Measurements from ENCODE around the gene GGT5.
"Not testable (repeated sequence)": the region's sequence is repeated elsewhere in the genome, so short reads cannot be mapped to it uniquely, and the experiment has no call there.

Gene GGT5

DNA sequence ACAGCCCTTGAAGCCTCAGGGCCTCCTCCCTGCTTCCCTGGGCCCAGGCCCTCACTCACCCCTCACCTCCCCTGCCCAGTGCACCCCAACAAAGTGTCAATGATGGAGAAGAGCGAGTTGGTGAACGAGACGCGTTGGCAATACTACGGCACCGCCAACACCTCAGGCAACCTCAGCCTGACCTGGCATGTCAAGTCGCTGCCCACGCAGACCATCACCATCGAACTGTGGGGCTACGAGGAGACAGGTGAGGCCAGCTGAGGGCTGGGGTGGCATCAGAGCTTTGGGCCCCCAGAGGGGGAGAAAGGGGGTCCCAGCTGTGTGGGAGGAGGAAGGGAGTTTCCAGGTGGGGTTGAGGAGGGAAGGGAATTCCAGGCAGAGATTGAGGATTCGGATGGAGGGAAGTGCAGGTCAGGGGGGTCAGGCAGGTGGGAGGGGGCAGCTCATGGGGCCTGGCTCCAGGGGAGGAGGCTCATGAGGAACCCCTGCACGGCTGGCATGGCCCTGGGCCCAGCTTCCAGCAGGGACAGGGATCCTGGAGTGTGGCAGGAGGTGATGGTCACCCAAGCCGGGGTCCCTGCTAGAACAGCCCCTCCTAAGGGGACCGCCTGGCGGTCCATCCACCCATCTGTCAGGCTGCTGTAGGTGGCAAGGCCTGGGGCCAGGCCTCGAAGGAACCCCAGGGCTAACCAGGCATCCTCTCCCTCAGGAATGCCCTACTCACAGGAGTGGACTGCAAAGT is 60.7 kb downstream of the GGT5 start:
- Histone ChIP-seq H3K9ac (ENCODE audit: low read length) (no peak overlapping the region), H3K36me3 (ENCODE audit: insufficient read depth, low read length) (peaks cover 6% of the 10 kb centered on the region), H3K4me3 (ENCODE audit: low read depth in 1 of 2, low read length in 2 of 2) (no peak overlapping the region), H3K27ac (ENCODE audit: low read depth, low read length) (no peak overlapping the region), H3K4me1 (ENCODE audit: insufficient read depth, low read length) (peaks cover 9% of the 10 kb centered on the region), H3K27me3 (ENCODE audit: control insufficient read depth in 1 of 2, insufficient read depth in 2 of 2, low read length in 2 of 2) (no peaks in the 10 kb centered on the region), H3K9me3 (ENCODE audit: low read length) (no peaks in the 10 kb centered on the region)

DNA sequence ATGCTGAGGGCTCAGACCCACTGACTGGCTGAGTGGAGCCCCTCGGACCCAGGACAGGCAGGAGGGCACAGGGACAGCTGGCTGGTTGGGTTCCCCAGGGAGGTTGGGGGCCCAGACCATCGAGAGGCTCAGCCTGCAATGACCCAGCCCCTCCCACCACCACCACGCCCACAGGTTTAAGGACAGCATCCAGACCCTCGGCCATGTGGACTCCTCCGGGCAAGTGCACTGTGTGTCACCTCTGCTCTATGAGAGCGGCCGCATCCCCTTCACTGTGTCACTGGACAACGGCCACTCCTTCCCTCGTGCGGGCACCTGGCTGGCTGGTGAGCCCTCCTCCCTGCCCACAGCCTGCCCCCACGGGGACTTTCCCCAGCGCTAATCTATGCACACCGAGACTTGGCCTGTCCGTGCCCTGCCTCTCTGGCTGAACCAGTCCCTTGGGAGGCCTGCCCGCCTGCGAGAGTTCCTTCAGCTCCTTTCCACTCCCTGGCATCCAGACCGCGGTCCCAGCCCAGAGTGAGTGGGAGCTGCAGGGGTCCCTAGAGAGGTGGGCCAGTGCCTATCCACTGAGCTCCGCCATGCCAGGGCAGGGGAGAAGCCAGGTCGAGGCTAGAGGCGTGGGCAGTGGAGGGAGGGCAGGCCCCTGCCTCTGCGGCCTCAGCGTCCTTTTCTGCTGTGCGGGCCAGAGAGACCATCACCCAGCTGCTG is 61.4 kb downstream of the GGT5 start:
- Histone ChIP-seq H3K4me1 (ENCODE audit: insufficient read depth, low read length) (peaks cover 8% of the 10 kb centered on the region), H3K27ac (ENCODE audit: low read depth, low read length) (no peak overlapping the region), H3K36me3 (ENCODE audit: insufficient read depth, low read length) (peaks cover 8% of the 10 kb centered on the region), H3K27me3 (ENCODE audit: control insufficient read depth in 1 of 2, insufficient read depth in 2 of 2, low read length in 2 of 2) (no peaks in the 10 kb centered on the region), H3K4me3 (ENCODE audit: low read depth in 1 of 2, low read length in 2 of 2) (no peak overlapping the region), H3K9me3 (ENCODE audit: low read length) (no peaks in the 10 kb centered on the region), H3K9ac (ENCODE audit: low read length) (no peak overlapping the region)

DNA sequence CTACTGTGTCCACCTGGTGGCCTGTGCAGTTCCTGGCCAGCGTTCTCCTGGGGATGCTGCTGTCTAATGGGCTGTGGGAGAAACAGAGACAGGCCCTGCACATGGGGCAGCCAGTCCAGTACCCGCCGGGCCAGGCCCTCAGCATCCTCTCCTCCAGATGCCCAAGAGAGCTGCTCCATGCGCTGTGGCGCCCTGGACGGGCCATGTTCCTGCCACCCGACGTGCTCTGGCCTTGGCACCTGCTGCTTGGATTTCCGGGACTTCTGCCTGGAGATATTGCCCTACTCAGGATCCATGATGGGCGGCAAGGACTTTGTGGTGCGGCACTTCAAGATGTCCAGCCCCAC is 62.0 kb downstream of the GGT5 start:
- H3K4me1 ChIP-seq (ENCODE audit: insufficient read depth, low read length); H3K9ac ChIP-seq (ENCODE audit: low read length); H3K27me3 ChIP-seq (ENCODE audit: control insufficient read depth in 1 of 2, insufficient read depth in 2 of 2, low read length in 2 of 2); H3K4me3 ChIP-seq (ENCODE audit: low read depth in 1 of 2, low read length in 2 of 2); H3K27ac ChIP-seq (ENCODE audit: low read depth, low read length); H3K9me3 ChIP-seq (ENCODE audit: low read length): not testable (repeated sequence)
- peaks cover 13% of the 10 kb centered on the region for H3K36me3 ChIP-seq (ENCODE audit: insufficient read depth, low read length)

DNA sequence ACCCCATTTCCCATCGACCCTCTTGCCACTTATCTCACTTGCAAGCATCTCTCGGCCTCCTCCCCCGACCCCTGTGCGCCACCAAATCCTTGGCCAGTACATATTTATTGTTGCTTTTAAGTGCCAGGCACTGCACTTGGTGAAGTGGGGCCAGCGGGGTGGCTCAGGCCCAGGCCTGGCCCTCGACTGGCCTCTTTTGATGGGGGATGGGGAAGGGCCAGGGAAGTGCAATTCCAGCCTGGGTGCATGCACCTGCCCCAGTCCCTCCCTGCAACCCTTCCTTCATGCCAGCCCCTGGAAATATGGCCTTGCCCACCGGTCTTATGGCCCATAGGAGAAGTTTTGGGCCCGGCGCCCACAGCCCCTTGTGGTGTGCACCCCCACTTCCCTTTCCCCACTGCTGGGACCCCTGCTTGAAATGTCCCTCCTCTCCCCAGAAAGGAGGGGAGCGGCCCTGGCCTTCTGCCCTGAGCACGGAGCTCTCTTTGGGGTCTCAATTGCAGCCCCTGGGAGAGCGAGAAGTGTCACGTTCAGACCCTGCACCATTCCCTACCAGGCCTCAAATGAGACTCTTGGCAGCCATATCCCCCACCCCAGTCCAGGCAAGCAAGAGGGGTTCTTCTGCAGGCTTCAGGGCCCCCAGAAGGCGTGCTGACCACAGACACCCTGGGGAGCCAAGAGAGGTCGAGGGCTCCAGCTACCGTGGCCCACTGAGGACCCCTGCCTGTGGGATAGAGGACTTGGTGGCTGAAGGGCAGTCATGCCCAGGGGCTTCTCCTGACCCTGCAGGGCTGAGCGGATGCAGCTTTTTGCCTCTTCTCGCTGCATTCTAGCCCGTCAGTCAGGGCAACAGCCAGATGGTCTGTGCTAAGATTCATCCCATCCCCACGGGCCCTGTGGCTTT is 62.6 kb downstream of the GGT5 start:
- Histone ChIP-seq H3K27ac (ENCODE audit: low read depth, low read length) (peak overlapping the region; percentile 73), H3K36me3 (ENCODE audit: insufficient read depth, low read length) (peaks cover 13% of the 10 kb centered on the region), H3K9ac (ENCODE audit: low read length) (no peak overlapping the region), H3K27me3 (ENCODE audit: control insufficient read depth in 1 of 2, insufficient read depth in 2 of 2, low read length in 2 of 2) (no peaks in the 10 kb centered on the region), H3K4me1 (ENCODE audit: insufficient read depth, low read length) (peaks cover 11% of the 10 kb centered on the region), H3K9me3 (ENCODE audit: low read length) (no peaks in the 10 kb centered on the region), H3K4me3 (ENCODE audit: low read depth in 1 of 2, low read length in 2 of 2) (peak overlapping the region; percentile 38 to 49)

DNA sequence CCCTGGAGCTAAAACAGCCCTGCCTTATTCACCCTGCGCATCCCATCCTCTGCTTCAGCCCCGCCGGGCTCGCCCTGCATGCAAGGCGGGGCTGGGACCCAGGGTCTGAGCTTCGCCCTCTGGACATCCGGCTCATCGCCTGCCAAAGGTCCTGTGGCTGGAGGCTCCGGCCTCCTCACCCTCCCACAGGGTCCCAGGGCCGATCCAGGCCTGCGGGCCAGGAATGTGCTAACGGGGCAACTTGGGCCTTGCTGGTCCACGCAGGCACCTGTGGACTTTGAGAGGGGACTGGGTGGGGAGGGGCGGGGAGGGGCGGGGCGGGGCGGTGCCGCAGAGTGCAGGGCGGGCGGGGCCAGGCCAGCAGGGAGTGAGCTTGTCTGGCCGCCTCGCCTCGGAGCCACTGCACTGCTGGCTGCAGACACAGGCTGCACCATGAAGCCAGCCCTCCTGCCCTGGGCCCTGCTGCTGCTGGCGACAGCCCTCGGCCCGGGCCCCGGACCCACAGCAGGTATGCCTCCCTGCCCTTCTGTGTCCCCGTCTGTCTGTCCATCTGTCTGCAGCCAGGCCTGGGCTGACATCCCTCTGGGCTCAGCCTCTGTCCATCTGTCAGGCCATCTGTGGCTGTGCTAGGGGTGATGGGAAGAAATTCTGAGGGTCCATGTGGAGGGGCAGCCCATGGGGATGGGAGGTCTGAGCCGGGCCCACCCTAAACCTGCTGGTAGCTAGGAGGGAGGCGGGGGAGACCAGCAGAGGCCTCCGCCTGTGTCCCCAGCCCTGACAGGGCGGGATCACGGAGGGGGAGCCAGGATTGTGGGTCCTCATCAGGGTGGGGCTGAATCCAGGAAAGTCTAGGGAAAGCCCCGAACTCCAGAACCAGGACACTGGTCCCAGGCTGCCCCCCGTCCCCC is 63.5 kb downstream of the GGT5 start, which contains the start of gene SUSD2:
Gene SUSD2 (plus strand): TSS at position 400 of the 908 bp plus-strand sequence. CDS start 33 bp downstream, at position 433.
- Histone ChIP-seq H3K4me3 (ENCODE audit: low read depth in 1 of 2, low read length in 2 of 2) (peak within 1 kb of the TSS; percentile 38 to 49), H3K4me1 (ENCODE audit: insufficient read depth, low read length) (peaks cover 21% of the 10 kb centered on the region), H3K9ac (ENCODE audit: low read length) (no peak within 1 kb of the TSS), H3K36me3 (ENCODE audit: insufficient read depth, low read length) (peaks cover 14% of the 10 kb centered on the region), H3K27me3 (ENCODE audit: control insufficient read depth in 1 of 2, insufficient read depth in 2 of 2, low read length in 2 of 2) (no peaks in the 10 kb centered on the region), H3K9me3 (ENCODE audit: low read length) (no peaks in the 10 kb centered on the region), H3K27ac (ENCODE audit: low read depth, low read length) (peak within 1 kb of the TSS; percentile 73)

DNA sequence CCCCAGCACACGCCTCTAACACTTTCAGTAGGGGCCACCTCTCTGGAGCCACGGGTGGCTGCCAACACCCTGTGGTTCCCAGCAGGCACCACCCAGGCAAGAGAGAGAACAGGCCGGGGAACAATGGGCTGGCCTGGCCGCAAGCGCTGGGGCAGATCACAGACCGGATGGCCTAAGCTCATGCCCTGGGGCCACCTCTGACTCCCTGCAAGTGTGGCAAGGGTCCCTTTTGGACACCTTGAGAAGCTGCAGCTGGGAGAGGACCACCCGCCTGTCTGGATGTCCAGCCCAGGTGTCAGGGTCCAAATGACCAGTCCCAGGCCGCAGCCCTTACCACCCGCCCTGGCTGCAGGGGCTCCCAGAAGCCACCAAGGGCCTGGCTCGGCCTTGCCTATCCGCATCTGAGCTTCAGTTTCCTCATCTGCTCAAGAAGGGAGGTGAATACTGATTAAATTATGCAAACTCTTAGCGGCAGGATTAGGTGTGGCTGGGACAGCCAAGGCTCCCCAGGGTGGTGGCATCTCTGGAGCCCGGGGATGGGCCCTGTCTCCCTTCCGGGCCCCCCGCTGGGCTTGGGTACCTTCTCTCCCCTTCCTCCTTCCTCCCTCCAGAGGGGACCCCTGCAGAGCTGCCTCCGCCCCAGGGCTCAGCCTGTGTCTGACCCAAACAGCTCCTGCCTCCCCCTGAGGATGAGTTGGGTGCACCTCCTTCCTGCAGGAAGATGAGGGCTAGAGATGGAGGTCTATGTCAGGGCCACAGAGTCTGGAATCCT is 64.4 kb downstream of the GGT5 start:
- H3K27ac ChIP-seq (ENCODE audit: low read depth, low read length), result no peak overlapping the region

DNA sequence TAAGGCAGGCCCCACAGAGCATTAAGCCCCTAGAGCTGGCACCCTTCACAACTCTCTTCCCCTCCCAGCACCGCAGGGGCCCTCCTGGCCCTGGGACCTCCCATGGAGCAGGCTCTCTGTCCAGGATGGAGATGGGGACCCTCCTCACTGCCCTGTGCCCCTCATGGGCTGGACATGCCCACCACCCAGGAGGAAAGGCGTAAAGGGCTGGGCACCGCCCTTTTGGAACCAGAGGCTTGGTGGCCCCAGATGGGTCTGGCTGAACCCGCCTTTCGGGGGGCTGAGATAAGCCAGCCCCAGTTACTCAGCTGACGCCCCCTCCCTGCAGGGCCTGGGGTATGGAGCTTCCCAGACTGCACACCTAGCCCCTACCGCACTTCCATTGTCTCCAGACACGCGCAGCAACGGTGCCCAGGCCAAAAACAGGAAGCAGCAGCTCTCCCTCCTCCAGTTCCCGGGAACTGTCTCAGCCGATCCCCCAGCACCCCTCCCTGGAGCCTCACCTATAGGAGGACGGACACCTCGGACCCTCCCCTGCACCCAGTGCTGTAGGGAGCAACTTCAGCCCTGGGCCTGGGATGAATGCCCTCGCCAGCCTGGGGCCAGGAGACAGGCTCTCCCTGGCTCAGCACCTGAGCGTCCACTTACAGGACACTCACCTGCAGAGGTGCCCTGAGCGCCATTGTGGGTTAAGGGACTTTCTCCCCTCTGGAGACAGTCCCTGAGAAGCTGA is 65.2 kb downstream of the GGT5 start:
- H3K36me3 ChIP-seq (ENCODE audit: insufficient read depth, low read length), result peaks cover 19% of the 10 kb centered on the region
- no peak overlapping the region for H3K27ac ChIP-seq (ENCODE audit: low read depth, low read length)
- H3K9ac ChIP-seq (ENCODE audit: low read length), result no peak overlapping the region
- H3K27me3 ChIP-seq (ENCODE audit: control insufficient read depth in 1 of 2, insufficient read depth in 2 of 2, low read length in 2 of 2), result no peaks in the 10 kb centered on the region
- no peaks in the 10 kb centered on the region for H3K9me3 ChIP-seq (ENCODE audit: low read length)
- H3K4me3 ChIP-seq (ENCODE audit: low read depth in 1 of 2, low read length in 2 of 2), result no peak overlapping the region
- H3K4me1 ChIP-seq (ENCODE audit: insufficient read depth, low read length), result peaks cover 38% of the 10 kb centered on the region

More for the DNA sequence above, 64.4 kb downstream of the GGT5 start:
- Histone ChIP-seq H3K9me3 (ENCODE audit: low read length) (no peaks in the 10 kb centered on the region), H3K36me3 (ENCODE audit: insufficient read depth, low read length) (peaks cover 22% of the 10 kb centered on the region), H3K4me3 (ENCODE audit: low read depth in 1 of 2, low read length in 2 of 2) (no peak overlapping the region), H3K27me3 (ENCODE audit: control insufficient read depth in 1 of 2, insufficient read depth in 2 of 2, low read length in 2 of 2) (no peaks in the 10 kb centered on the region), H3K4me1 (ENCODE audit: insufficient read depth, low read length) (peaks cover 29% of the 10 kb centered on the region), H3K9ac (ENCODE audit: low read length) (no peak overlapping the region)

DNA sequence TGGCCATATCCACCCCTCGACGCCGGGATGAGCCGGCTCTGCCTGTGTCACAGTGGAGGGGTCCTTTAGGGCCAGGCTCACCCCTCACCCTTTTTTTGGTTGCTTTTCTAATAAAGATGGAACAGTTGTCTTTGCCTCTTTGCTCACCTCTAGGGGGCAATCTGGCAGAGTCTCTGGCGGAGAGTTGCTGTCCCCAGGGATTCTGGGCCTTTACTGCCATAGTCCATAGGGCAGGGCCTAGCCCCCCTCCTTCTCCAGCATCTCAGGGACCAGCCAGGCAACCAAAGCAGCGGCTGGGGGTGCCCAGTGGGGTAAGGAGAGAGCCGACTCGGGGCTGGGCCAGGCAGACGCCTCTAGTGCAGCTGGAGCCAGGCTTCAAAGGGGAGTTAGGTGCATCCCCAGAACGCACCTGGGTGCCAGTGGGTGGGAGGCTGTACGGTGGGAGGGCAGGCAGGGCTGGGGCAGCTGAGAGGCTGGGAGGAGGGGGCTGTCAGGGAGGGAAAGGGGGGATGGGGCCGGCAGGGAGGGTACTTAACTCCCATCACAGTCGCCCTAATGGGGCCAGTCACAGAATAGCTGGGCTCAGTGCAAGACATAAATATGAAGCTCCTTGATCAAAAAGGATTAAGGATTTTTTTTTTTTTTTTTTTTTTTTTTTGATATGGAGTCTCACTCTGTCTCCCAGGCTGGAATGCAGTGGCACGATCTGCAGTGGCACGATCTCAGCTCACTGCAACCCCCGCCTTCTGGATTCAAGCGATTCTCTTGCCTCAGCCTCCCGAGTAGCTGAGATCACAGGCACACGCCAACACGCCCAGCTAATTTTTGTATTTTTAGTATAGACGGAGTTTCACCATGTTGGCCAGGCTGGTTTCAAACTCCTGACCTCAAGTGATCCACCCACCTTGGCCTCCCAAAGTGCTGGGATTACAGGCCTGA is 66.1 kb downstream of the GGT5 start:
- no peaks in the 10 kb centered on the region for H3K27me3 ChIP-seq (ENCODE audit: control insufficient read depth in 1 of 2, insufficient read depth in 2 of 2, low read length in 2 of 2)
- H3K4me1 ChIP-seq (ENCODE audit: insufficient read depth, low read length), result peaks cover 42% of the 10 kb centered on the region
- H3K4me3 ChIP-seq (ENCODE audit: low read depth in 1 of 2, low read length in 2 of 2), result no peak overlapping the region
- H3K27ac ChIP-seq (ENCODE audit: low read depth, low read length), result peak overlapping the region; percentile 49
- no peak overlapping the region for H3K9ac ChIP-seq (ENCODE audit: low read length)
- no peaks in the 10 kb centered on the region for H3K9me3 ChIP-seq (ENCODE audit: low read length)
- H3K36me3 ChIP-seq (ENCODE audit: insufficient read depth, low read length), result peaks cover 21% of the 10 kb centered on the region

DNA sequence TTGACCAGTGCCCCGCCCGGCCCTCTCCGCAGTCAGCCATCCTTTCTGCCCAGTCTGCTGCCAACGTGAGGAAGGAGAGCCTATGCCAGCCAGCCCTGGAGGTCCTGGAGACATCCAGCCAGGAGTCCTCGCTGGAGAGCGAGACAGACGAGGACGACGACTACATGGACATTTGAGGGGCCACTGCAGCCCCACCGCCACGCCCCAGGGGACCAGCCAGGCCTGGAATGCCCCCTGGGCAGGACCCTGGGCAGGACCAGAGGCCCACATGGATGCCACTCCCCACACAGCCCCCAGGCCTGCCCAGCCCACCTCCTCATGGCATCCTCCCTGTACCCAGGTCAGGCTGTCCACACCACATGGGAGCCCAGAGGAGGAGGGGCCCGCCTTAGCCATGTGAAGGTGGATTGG is 66.9 kb downstream of the GGT5 start:
- Histone ChIP-seq H3K4me1 (ENCODE audit: insufficient read depth, low read length) (peaks cover 42% of the 10 kb centered on the region), H3K36me3 (ENCODE audit: insufficient read depth, low read length) (peaks cover 25% of the 10 kb centered on the region)

More for the DNA sequence above, 66.9 kb downstream of the GGT5 start:
- Histone ChIP-seq H3K9ac (ENCODE audit: low read length) (no peak overlapping the region), H3K9me3 (ENCODE audit: low read length) (no peaks in the 10 kb centered on the region), H3K4me3 (ENCODE audit: low read depth in 1 of 2, low read length in 2 of 2) (no peak overlapping the region), H3K27ac (ENCODE audit: low read depth, low read length) (peak overlapping the region; percentile 49), H3K27me3 (ENCODE audit: control insufficient read depth in 1 of 2, insufficient read depth in 2 of 2, low read length in 2 of 2) (no peaks in the 10 kb centered on the region)

All from muscle layer of colon (tissue), 2 donors.